ENCODE measurements around the gene TDRD15. TPM values are rescaled to one million over a fixed set of nuclear protein-coding genes. Genes with fewer than 3 reads are reported as not detected.
"Not testable (repeated sequence)": the region's sequence is repeated elsewhere in the genome, so short reads cannot be mapped to it uniquely, and the experiment has no call there.

TDRD15 gene
- polyA plus RNA-seq, 1 experiment, result not detected

DNA sequence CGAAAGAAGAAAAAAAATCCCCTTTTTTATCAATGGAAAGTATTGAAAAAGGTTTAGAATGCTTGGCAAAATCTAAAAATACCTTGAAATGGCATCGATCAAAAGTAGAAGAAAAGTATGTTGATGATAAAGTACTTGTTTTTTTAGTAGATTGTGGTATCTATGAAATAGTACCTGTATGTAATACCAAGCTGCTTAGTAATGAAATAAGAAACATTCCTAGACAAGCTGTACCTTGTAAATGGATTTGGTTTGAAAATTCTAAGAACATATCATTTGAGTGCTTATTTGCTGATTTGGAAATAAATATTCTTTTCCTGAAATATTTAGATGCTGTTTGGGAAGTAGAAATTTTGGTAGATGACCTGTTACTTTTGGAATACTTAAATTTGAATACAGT is 18.4 kb downstream of the TDRD15 start:
- DNase-seq (ENCODE audit: low read depth), result no peak
- H3K36me3 ChIP-seq (ENCODE audit: control insufficient read depth, insufficient read depth, low read length), result no peaks in the 10 kb centered on the region
- POLR2A ChIA-PET, result no interaction called here
- no peaks in the 10 kb centered on the region for H3K27me3 ChIP-seq (ENCODE audit: control insufficient read depth, insufficient read depth, low read length)
- CTCF ChIA-PET, result no interaction called here
- no peak overlapping the region for H3K4me3 ChIP-seq (ENCODE audit: low read depth, low read length)
- no peak for TF ChIP-seq CTCF (IDR thresholded peaks at IDR 0.05; ENCODE audit: insufficient read depth, low read depth, low read length)

DNA sequence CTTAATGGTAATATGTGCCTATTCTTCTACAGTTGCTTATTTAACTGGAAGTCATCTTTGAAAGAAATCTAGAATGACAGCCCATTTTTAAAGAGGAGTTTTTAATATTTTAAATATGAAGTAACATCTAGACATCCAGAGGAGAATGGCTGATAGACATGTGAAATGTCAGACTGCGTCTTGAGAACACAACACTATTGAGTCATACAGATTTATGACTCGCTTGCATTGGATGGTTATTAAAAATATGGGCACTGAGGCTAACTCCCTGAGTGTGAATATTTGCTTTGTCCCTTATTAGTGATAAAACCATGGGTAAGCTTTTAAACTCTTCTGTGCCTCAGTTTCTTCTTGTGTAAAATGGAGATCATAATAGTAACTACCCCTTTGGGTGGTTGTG is 22.9 kb downstream of the TDRD15 start:
- ChIA-PET CTCF (no interaction called here), POLR2A (no interaction called here)
- DNase-seq (ENCODE audit: low read depth), result no peak
- no peak overlapping the region for H3K4me3 ChIP-seq (ENCODE audit: low read depth, low read length)
- no peak for TF ChIP-seq CTCF (IDR thresholded peaks at IDR 0.05; ENCODE audit: insufficient read depth, low read depth, low read length)
- H3K27me3 ChIP-seq (ENCODE audit: control insufficient read depth, insufficient read depth, low read length), result no peaks in the 10 kb centered on the region
- H3K36me3 ChIP-seq (ENCODE audit: control insufficient read depth, insufficient read depth, low read length), result no peaks in the 10 kb centered on the region

- ChIA-PET POLR2A (no interaction called here), CTCF (interaction anchor here (0.6 kb wide), 1 partner anchor 9 kb away, joined by 3 read pairs; no protein-coding TSS in a partner anchor)
- TF ChIP-seq CTCF (IDR thresholded peaks at IDR 0.05; ENCODE audit: insufficient read depth, low read depth, low read length), result no peak
- H3K36me3 ChIP-seq (ENCODE audit: control insufficient read depth, insufficient read depth, low read length), result no peaks in the 10 kb centered on the region
- H3K27me3 ChIP-seq (ENCODE audit: control insufficient read depth, insufficient read depth, low read length), result no peaks in the 10 kb centered on the region
- no peak overlapping the region for H3K4me3 ChIP-seq (ENCODE audit: low read depth, low read length)
- no peak for DNase-seq (ENCODE audit: low read depth)
Observed at GRCh38 chr2:21148718-21149117, 24.9 kb downstream of the TDRD15 start.

DNA sequence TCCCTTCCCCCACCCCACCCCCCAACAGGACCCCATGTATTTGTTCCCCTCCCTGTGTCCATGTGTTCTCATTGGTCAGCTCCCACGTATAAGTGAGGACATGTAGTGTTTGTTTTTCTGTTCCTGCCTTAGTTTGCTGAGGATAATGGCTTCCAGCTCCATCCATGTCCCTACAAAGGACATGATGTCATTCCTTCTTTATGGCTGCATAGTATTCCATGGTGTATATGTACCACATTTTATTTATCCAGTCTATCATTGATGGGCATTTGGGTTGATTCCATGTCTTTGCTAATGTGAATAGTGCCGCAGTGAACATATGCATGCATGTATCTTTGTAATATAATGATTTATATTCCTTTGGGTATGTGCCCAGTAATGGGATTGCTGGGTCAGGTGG is 27.5 kb downstream of the TDRD15 start:
- DNase-seq (ENCODE audit: low read depth); POLR2A ChIA-PET; H3K36me3 ChIP-seq (ENCODE audit: control insufficient read depth, insufficient read depth, low read length); CTCF ChIA-PET; H3K27me3 ChIP-seq (ENCODE audit: control insufficient read depth, insufficient read depth, low read length); H3K4me3 ChIP-seq (ENCODE audit: low read depth, low read length): not testable (repeated sequence)

DNA sequence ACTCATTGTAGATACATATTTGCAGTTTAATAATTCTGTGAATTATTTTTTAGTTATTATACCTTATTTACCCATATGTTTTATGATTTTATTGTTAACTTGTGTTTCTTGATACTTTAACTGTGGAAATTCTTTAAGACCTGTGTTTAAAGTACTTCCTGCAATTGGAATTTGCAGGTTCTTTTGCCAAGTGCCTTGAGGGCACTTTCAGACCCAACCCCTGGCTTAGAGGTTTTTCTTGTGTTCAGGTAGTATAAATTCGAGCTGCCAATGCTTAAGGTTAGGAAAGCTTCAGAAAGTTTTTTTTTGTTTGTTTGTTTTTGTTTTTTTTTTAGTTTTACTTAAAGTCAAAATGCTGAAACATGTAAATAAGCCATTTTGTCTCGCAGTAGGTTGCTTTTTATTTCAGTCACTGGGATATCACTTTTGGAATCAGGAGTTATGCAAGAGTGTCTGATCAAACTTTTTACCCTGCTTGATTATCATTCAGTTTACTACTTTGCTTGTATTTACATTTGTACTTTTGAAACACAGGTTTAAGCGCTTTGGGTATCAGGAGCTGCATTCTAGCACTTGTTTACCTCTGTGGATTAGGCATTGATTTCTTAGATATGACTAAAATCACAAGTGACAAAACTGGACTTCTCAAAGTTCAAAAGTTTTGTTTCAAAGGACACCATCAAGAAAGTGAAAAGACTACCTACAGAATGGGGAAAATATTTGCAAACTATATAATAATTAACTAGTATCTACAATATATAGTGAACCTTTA is 31.8 kb downstream of the TDRD15 start:
- no peak for DNase-seq (ENCODE audit: low read depth)
- H3K36me3 ChIP-seq (ENCODE audit: control insufficient read depth, insufficient read depth, low read length), result no peaks in the 10 kb centered on the region
- CTCF ChIA-PET, result no interaction called here
- no peak for TF ChIP-seq CTCF (IDR thresholded peaks at IDR 0.05; ENCODE audit: insufficient read depth, low read depth, low read length)
- no peak overlapping the region for H3K4me3 ChIP-seq (ENCODE audit: low read depth, low read length)
- no peaks in the 10 kb centered on the region for H3K27me3 ChIP-seq (ENCODE audit: control insufficient read depth, insufficient read depth, low read length)
- POLR2A ChIA-PET, result no interaction called here

GRCh38 chr2:21161122-21161521 is 37.4 kb downstream of the TDRD15 start:
- CTCF ChIA-PET, result interaction anchor here (0.6 to 1.0 kb wide), 5 partner anchors 29 to 500 kb away, joined by 3 read pairs; no protein-coding TSS in a partner anchor
- POLR2A ChIA-PET, result no interaction called here
- DNase-seq (ENCODE audit: low read depth), result no peak

More at GRCh38 chr2:21161122-21161521, 37.4 kb downstream of the TDRD15 start:
- Histone ChIP-seq H3K27me3 (ENCODE audit: control insufficient read depth, insufficient read depth, low read length) (no peaks in the 10 kb centered on the region), H3K36me3 (ENCODE audit: control insufficient read depth, insufficient read depth, low read length) (no peaks in the 10 kb centered on the region), H3K4me3 (ENCODE audit: low read depth, low read length) (no peak overlapping the region)
- TF ChIP-seq CTCF (IDR thresholded peaks at IDR 0.05; ENCODE audit: insufficient read depth, low read depth, low read length), result no peak
